ENCODE measurements around the gene SAT2. TPM values are rescaled to one million over a fixed set of nuclear protein-coding genes. Genes with fewer than 3 reads are reported as not detected.
"Not testable (repeated sequence)": the region's sequence is repeated elsewhere in the genome, so short reads cannot be mapped to it uniquely, and the experiment has no call there.

Gene SAT2
- total RNA-seq, 1 experiment from 2014 or later, result 52.0 TPM

DNA sequence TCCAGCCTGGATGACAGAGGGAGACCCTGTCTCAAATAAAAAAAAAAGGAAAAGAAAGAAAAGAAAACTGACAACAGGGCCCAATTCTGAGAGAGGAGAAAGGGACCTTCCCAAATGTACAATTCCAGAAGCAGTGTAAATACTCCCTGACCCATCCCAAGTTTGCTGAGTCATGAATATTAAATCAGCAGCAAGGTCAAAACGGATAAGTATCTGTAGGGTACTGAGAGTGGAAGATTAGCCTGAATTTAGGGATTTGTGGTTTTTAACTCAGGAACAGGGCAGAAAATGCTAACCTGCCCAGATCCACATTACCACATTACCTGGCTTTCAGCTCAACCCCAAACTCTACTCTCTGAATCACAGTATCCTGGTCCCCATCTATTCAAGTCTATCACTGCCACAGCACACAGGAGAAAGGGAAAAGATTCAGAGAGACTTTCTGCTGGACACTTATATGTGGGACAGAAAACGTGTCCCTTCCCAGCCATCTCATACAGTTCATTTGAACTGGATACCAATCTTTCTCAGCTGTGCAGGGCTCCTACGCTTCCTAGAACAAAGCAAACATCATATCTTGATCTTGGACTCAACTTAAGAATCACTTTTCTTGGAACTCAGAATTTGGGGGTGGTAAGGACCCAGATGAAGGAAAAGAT is 15.9 kb downstream of the SAT2 start:
- no peak overlapping the region for H3K4me3 ChIP-seq
- intact Hi-C loops (cut with micrococcal nuclease; ENCODE audit: unreplicated experiment), result no loop called here
- POLR2A ChIA-PET (ENCODE audit: unreplicated experiment), result interaction anchor here (0.5 to 0.6 kb wide), 4 partner anchors 13 to 804 kb away, joined by 5 to 8 read pairs (median 6); no protein-coding TSS in a partner anchor
- CTCF ChIA-PET, result no interaction called here
- H4K20me1 ChIP-seq (ENCODE audit: insufficient read depth), result no peaks in the 10 kb centered on the region; the same call in 1 of the 2 replicates
- peaks cover 53% of the 10 kb centered on the region for H3K79me2 ChIP-seq (ENCODE audit: low read depth)
- peaks cover 22% of the 10 kb centered on the region for H3K4me1 ChIP-seq (replicated peaks; ENCODE audit: insufficient read depth)
- H3K27ac ChIP-seq, result no peak overlapping the region
- no peak for DNase-seq
- H3K9me2 ChIP-seq (ENCODE audit: insufficient read depth), result no peaks in the 10 kb centered on the region
- peak overlapping the region; percentile 76 for H3K4me2 ChIP-seq
- no peak overlapping the region for H2AFZ ChIP-seq
- BruUV-seq (replicated peaks), result no TSS peak
- no peaks in the 10 kb centered on the region for H3F3A ChIP-seq (ENCODE audit: insufficient read depth, low read depth)
- TF ChIP-seq EZH2 (IDR thresholded peaks at IDR 0.05; ENCODE audit: low read depth), result no peak
- no peak for TF ChIP-seq CTCF (conservative IDR thresholded peaks at IDR 0.05)
- no peaks in the 10 kb centered on the region for H3K36me3 ChIP-seq (ENCODE audit: low read depth)
- H3K27me3 ChIP-seq (ENCODE audit: insufficient read depth, low read depth), result no peaks in the 10 kb centered on the region
- H3K9me3 ChIP-seq (ENCODE audit: insufficient read depth, low read depth), result no peaks in the 10 kb centered on the region

GRCh38 chr17:7610641-7611040 is 17.0 kb downstream of the SAT2 start:
- no peaks in the 10 kb centered on the region; the same call in 1 of the 2 replicates for H4K20me1 ChIP-seq (ENCODE audit: insufficient read depth)
- H3F3A ChIP-seq (ENCODE audit: insufficient read depth, low read depth), result no peaks in the 10 kb centered on the region
- H3K4me3 ChIP-seq, result no peak overlapping the region
- DNase-seq, result no peak
- no peak overlapping the region for H2AFZ ChIP-seq
- no peaks in the 10 kb centered on the region for H3K9me2 ChIP-seq (ENCODE audit: insufficient read depth)
- BruUV-seq (replicated peaks), result no TSS peak
- H3K9me3 ChIP-seq (ENCODE audit: insufficient read depth, low read depth), result no peaks in the 10 kb centered on the region
- no peak overlapping the region for H3K4me2 ChIP-seq
- H3K27me3 ChIP-seq (ENCODE audit: insufficient read depth, low read depth), result no peaks in the 10 kb centered on the region
- peaks cover 22% of the 10 kb centered on the region for H3K4me1 ChIP-seq (replicated peaks; ENCODE audit: insufficient read depth)
- TF ChIP-seq CTCF (conservative IDR thresholded peaks at IDR 0.05) (no peak), EZH2 (IDR thresholded peaks at IDR 0.05; ENCODE audit: low read depth) (no peak)
- POLR2A ChIA-PET (ENCODE audit: unreplicated experiment), result no interaction called here
- CTCF ChIA-PET, result no interaction called here
- intact Hi-C loops (cut with micrococcal nuclease; ENCODE audit: unreplicated experiment), result no loop called here
- H3K27ac ChIP-seq, result no peak overlapping the region
- no peaks in the 10 kb centered on the region for H3K36me3 ChIP-seq (ENCODE audit: low read depth)
- H3K79me2 ChIP-seq (ENCODE audit: low read depth), result peaks cover 53% of the 10 kb centered on the region

DNA sequence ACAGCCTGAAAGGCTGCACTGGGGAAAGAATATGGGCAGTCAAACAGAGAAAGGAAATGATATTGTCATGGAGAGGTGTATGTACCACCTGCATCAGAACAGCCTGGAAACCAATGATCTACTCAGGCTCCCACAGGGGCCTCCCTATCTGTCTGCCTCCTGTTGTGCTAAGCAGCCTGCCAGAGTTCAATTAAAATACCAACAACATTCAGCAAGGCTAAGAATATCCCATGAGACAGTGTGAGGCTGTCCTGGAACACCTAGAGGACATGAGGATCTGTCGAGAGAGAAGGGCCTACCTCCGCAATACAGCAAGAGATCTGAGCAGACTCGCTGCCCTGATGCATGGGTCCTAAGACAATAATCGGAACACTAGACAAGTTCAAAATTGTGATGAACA is 21.3 kb downstream of the SAT2 start:
- H4K20me1 ChIP-seq (ENCODE audit: insufficient read depth), result no peaks in the 10 kb centered on the region
- H3K36me3 ChIP-seq (ENCODE audit: low read depth), result no peaks in the 10 kb centered on the region
- H3K27me3 ChIP-seq (ENCODE audit: insufficient read depth, low read depth), result no peaks in the 10 kb centered on the region
- H3K4me3 ChIP-seq, result no peak overlapping the region
- CTCF ChIA-PET, result no interaction called here
- no peak overlapping the region for H3K4me2 ChIP-seq
- intact Hi-C loops (cut with micrococcal nuclease; ENCODE audit: unreplicated experiment), result no loop called here
- DNase-seq, result no peak
- H3K4me1 ChIP-seq (replicated peaks; ENCODE audit: insufficient read depth), result no peaks in the 10 kb centered on the region
- POLR2A ChIA-PET (ENCODE audit: unreplicated experiment), result no interaction called here
- BruUV-seq (replicated peaks), result no TSS peak
- H2AFZ ChIP-seq, result no peak overlapping the region
- TF ChIP-seq CTCF (conservative IDR thresholded peaks at IDR 0.05), result no peak
- no peak for TF ChIP-seq EZH2 (IDR thresholded peaks at IDR 0.05; ENCODE audit: low read depth)
- no peaks in the 10 kb centered on the region for H3K9me3 ChIP-seq (ENCODE audit: insufficient read depth, low read depth)
- H3K9me2 ChIP-seq (ENCODE audit: insufficient read depth), result no peaks in the 10 kb centered on the region
- H3K79me2 ChIP-seq (ENCODE audit: low read depth), result peaks cover 22% of the 10 kb centered on the region
- no peaks in the 10 kb centered on the region for H3F3A ChIP-seq (ENCODE audit: insufficient read depth, low read depth)
- H3K27ac ChIP-seq, result no peak overlapping the region

DNA sequence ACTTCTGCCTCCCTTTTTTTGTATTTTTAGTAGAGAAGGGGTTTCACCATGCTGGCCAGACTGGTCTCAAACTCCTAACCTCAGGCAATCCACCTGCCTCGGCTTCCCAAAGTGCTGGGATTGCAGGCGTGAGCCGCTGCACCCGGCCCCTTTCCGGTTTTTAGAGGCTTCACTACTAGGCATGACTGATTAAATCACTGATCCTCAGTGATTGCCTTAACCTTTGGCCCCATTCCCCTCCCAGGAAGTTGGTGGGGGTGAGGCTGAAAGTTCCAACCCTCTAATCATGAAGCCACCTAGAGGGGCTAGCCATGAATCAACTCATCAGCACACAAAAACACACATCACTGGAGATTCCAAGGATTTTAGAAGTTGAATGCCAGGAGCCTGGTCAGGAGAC is 30.1 kb downstream of the SAT2 start:
- H3K4me2 ChIP-seq; intact Hi-C loops (cut with micrococcal nuclease; ENCODE audit: unreplicated experiment); DNase-seq; H3K27ac ChIP-seq; H3F3A ChIP-seq (ENCODE audit: insufficient read depth, low read depth); H3K27me3 ChIP-seq (ENCODE audit: insufficient read depth, low read depth); H3K79me2 ChIP-seq (ENCODE audit: low read depth); H3K4me1 ChIP-seq (replicated peaks; ENCODE audit: insufficient read depth); H3K36me3 ChIP-seq (ENCODE audit: low read depth); H4K20me1 ChIP-seq (ENCODE audit: insufficient read depth); H3K9me2 ChIP-seq (ENCODE audit: insufficient read depth); H3K4me3 ChIP-seq; H3K9me3 ChIP-seq (ENCODE audit: insufficient read depth, low read depth); CTCF ChIA-PET; H2AFZ ChIP-seq: not testable (repeated sequence)
- POLR2A ChIA-PET (ENCODE audit: unreplicated experiment), result interaction anchor here (0.6 kb wide), 1 partner anchor 90 kb away, joined by 20 read pairs; the partner anchor contains the start of gene TP53
- BruUV-seq (replicated peaks), result TSS peak; percentile 2

All from PC-9 (cell line).